HG03565 (cell line): Measurements from ENCODE around the gene OLIG1.

Source experiments
- ATAC-seq: cut with Tn5 transposase; IDR thresholded peaks from one replicate; pipeline ENCODE4 v1.9.1; 2021; ENCODE audit warnings: mild to moderate bottlenecking, moderate library complexity; ENCODE audit not compliant: unreplicated experiment

The OLIG1 gene

GRCh38 chr21:33089395-33090119 lies 19.6 kb downstream of the OLIG1 start:
- no peak for ATAC-seq

GRCh38 chr21:33096426-33096825 lies 26.5 kb downstream of the OLIG1 start:
- ATAC-seq: no peak

DNA sequence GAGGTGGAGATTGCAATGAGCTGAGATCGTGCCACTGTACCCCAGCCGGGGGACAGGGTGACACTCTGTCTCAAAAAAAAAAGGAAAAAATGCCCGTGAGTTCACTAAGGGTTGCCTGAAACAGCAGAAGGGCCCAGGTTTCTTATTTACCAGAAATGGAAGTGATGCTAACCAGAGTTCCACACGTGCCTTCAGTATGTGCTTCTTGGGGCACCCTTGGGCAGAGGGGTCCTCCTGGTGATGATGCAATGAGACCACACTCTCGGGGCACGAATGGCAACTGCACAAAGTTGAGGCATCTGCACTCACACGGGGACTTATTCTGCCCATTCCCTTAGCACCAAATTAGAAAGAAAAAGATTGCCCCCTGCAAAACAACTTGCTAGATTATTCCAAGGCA lies 29.2 kb downstream of the OLIG1 start:
- ATAC-seq: no peak

GRCh38 chr21:33101300-33101911 lies 31.5 kb downstream of the OLIG1 start:
- ATAC-seq: no peak

DNA sequence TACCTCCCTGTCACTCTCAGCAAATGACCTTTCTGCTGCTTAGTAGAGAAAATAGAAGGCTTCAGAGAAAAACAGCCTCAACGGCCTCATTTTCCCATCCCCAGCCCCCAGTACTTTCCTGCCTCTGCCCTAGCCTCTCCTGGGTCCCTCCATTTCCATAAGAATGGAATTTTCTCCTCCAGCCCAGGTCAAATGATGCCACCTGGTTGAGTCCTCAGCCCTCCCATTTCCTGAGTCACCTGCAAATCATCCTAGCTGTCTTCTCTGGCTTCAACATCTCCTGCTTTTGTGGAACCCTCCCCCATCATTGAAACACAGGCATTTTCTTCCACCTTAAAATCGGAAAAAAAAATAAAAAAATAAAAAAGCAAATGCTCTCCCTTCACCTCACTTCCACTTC lies 35.1 kb downstream of the OLIG1 start:
- no peak for ATAC-seq

DNA sequence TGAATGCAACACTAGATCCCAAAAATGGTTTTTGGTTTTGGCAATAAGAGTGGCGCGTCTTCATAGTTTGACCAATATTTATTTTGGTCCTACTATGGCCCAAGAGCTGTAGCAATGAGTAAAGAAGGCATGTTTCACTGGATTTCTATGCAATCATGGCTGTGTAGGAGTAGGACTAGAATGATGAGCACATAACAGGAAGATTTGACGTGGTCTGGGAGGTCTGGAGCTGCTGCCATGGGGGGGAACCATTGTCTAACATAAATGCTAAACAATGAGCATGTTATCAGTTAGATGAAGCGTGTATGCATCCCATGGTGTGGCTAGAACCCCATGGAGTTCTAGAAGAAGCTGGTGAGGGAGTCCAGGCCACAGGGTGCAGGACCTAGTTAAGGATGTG lies 38.3 kb downstream of the OLIG1 start:
- no peak for ATAC-seq

DNA sequence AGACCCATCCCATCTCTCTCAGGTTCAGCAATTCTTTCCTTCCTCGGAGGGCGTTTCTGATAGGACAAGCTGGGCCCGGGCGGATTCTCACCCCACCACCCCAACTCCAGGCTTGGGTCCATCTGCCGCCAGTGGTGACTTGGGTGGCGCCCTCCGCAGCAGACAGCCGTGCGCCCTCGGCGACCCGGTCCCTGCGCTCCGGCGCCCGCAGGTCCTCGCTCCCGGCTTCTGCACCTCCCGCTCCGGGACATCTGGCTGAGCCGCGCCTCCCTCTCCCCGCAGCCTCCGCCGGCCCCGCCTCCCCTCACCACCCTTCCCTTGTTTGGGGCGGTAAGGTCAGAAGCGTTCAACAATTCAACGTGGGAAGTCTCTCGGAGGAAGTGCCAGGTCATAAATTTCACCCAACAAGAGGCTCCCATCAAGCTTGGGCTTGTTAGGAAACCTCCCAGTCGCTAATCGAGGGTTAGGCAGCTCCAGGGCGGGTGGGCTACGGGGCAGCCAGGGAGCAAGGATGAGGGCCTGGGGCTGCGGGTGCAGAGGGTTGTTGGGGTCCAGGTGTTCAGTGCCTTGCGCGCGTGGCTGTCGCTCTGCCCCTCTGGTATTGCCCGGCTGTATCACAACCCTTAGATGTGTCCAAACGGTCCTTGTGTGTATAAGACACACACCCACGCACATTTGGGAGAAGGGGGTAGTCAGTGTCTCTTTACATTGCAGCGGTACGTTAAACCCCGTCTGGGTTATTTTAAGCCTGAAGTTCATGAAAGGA lies 39.8 kb downstream of the OLIG1 start:
- no peak for ATAC-seq

DNA sequence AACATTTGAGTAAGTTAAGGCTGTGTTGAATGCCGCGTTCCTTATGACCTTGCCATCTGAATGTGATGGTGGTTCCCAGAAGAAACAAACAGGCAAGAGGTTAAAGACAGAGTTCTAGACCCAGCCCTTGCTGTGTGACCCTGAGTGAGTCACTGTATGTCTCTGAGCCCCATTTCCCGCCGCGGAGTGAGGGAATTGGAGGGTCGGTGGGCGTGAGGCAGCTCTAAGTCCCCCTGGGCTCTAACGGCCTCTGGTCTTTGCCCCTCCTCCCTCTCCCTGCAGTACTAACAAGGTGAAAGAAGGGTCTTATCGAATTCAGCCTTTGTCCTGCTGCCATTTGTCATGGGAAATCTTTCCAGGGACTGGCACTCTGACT lies 40.4 kb downstream of the OLIG1 start:
- no peak for ATAC-seq

DNA sequence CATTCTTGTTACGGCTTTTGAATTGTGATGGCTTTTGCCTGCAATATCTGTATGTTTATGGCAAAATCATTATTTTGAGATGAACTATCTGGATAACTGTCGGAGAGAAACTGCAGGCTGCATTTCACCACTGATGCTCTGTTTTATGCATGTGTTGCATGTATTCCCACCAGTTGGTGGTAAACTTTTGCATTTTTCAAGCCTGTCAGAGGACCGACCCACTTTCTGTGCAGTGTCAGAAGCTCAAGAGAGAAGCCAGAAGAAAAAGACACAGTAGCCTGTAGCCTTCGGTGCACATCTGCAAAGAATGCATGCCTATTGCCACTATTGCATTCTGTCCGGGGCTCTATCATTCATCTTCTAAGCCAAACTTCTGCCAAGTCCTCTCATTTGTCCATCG lies 41.6 kb downstream of the OLIG1 start:
- no peak for ATAC-seq

DNA sequence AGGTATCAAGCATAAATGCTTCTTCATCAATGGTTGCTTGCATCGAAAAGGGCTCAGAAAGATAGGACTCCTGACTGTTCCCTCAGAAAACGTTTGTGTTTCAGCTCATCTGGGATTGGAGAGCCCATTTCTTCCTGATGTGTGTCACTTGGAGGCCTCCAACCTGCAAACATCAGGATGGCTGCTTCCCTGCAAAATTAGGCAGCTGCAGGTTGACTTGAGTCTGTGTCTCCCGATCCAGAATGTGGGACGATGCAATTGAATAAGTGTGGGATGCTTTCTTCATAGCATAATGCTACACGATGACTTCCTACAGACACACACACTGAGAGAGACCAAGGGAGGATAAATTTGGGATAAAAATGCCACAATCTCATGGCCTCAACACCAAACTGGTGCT lies 42.2 kb downstream of the OLIG1 start:
- no peak for ATAC-seq

GRCh38 chr21:33112681-33113080 lies 42.7 kb downstream of the OLIG1 start:
- ATAC-seq: no peak

DNA sequence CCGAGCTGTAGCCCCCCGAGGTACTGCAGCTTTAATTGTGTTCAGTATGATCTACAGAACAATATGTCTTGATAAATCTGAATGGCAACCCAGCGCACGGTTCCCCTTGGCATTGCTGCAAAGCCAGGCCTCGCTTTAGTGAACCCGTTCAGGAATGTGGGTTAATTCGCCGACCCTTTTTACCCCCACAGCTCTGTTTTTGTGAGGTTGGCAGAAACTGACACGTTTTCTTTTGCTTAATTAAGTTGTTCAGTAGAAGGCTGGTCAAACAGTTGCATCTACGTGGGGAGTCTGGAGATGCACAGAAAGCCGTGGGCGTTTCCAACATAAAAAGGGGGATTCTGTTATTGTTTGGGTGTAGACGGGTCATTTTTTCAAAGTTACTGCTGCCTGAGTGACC lies 43.2 kb downstream of the OLIG1 start:
- no peak for ATAC-seq

DNA sequence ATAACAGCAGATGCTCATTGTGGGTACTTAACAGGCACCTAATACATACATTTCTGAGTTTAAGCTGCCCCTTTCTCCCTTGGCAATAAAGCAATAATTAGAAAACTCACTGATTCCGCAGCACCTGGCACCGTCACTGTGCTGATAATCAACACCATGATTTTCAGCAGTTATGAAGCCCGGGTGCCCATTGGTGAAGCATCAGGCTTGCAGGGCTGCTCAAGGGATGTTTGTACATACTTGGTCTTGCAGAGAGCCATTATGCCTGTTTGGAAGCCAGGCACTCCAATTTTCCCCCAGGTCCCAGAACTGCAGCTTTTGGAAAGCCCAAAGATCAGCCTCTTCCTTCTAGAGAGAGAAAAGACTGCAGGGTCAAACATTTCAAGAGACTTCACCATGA lies 44.3 kb downstream of the OLIG1 start:
- no peak for ATAC-seq

DNA sequence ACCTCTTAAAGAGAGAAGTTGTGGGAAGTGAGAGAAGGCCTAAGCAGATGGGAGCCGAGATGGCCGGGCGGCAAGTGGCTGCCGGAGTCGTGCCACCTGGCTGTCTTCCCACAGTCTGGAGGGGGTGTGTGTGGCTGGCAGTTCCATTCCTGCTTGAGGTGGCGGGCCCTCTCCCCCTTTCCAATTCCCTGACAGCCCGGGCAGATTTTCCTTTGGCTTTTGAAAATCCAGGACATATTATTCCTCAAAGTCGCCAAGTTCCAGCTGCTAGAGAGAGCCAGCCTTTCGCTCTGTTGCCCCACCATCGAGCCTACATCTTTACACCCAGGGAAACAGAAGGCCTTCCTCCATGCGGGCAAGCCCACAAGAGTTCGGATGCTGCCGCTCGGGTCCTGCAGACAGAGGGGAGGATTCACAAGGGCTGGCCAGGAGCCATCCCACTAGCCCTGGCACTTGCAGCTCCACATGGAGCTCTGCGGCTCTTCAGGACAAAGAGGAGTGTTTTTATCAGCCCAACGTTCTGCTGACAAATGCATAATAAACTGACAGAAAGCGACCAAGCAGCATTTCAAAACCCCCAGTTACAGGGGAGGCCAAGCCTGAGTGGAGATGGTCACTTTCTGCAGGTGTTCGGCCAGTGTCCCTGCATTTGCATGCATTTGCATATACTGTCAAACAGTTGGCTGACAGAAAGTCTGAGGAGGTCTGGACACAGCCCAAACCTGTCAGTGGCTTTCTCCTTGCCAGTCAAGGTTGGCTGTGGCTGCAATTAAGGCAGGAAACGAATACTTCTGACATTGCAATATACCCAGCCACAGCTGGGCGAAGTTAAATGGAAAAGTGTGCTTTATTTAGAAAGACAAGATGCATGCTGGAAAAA lies 45.9 kb downstream of the OLIG1 start:
- ATAC-seq: no peak

DNA sequence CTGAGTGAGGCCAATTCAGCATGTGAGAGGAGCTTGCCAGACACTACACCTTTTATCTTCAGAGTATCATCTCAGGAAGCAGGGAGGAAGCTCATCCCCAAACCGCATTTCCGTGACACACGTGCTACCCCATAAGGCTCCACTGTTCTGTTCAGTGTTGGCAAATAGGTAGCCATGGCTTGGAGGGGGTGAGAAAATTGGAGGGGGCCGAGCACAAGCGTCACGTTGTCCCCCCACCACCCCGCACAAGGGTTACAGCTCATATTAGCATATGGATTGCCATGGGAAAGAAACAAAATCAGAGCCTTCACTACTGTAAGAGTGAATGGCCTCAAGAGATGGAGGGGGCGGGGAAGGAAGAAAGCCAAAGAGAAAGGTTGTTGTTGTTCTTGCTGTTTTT lies 46.7 kb downstream of the OLIG1 start:
- ATAC-seq: no peak

GRCh38 chr21:33117101-33117888 lies 47.4 kb downstream of the OLIG1 start:
- no peak for ATAC-seq
